Uterus (tissue), 4 donors: ENCODE measurements around the gene PCDHB6. TPM values are rescaled to one million over a fixed set of nuclear protein-coding genes. Genes with fewer than 3 reads are reported as not detected.
"Not testable (repeated sequence)": the region's sequence is repeated elsewhere in the genome, so short reads cannot be mapped to it uniquely, and the experiment has no call there.

Experiments used
- DNase-seq, 2 donors: peaks; one replicate each; pipeline ENCODE4 v3.0.0-alpha.2; 2019 to 2020
- H3K27ac ChIP-seq, 2 donors: fragments of 200-600 bp; sonication (generic); 1 replicate in 1 of 2; 2 replicates in 1 of 2; pipeline ENCODE4 v1.5.1; 2016 to 2018
- H3K27me3 ChIP-seq, 2 donors: fragments of 200-600 bp; sonication (generic); one replicate each; pipeline ENCODE4 v1.5.1; 2018 to 2019; ENCODE audit warnings: control low read depth in 1 of 2
- H3K36me3 ChIP-seq, 2 donors: fragments of 200-600 bp; sonication (generic); one replicate each; pipeline ENCODE4 v1.5.1; 2019; ENCODE audit warnings: control low read depth in 1 of 2
- H3K4me1 ChIP-seq, 2 donors: fragments of 200-600 bp; sonication (generic); one replicate each; pipeline ENCODE4 v1.5.1; 2018 to 2019; ENCODE audit warnings: control low read depth in 1 of 2
- H3K4me3 ChIP-seq, 2 donors: fragments of 200-600 bp; sonication (generic); 1 replicate in 1 of 2; 2 replicates in 1 of 2; pipeline ENCODE4 v1.5.1; 2018 to 2019; ENCODE audit warnings: mild to moderate bottlenecking in 1 of 2
- H3K9me3 ChIP-seq, 2 donors: fragments of 200-600 bp; sonication (generic); one replicate each; pipeline ENCODE4 v1.5.1; 2019; ENCODE audit warnings: control low read depth in 1 of 2
- POLR2A ChIP-seq, 2 donors: fragments of 450-650 bp; IDR thresholded peaks; one replicate each; pipeline ENCODE4 v1.6.1; 2016; ENCODE audit warnings: antibody characterized with exemption in 2 of 2, mild to moderate bottlenecking in 1 of 2, moderate library complexity in 1 of 2
- intact Hi-C: fragments of 100-400 bp; cut with DNase I; formaldehyde crosslinking; loops from one replicate; pipeline ENCODE4 v1.15.1; 2023; ENCODE audit warnings: low total_unique reads
- total RNA-seq, 4 donors: library from RNA; depleted of rRNA in 3 of 4; stranded (reverse); fragments of >200 nt in 3 of 4; gene quantifications; one replicate each; pipeline versions ENCODE4 v1.1.0 to v1.2.4, GENCODE V29; 2014 to 2023
- TF ChIP-seq, protein P1 (sequence below), 4 experiments: fragments of 200-600 bp in 2 of 4; fragments of 450-650 bp in 2 of 4; sonication (generic) in 2 of 4; IDR thresholded peaks; one replicate each; pipeline ENCODE4 v1.5.1; 2016 to 2019; ENCODE audit warnings: antibody characterized with exemption in 4 of 4, mild to moderate bottlenecking in 2 of 4, moderate library complexity in 1 of 4
- donor health status: DM: yes; HTN: yes; CAD: no.

The PCDHB6 gene
- 1 to 10 TPM in 3 of 4 donors, under 1 TPM in 1; 0.51 to 4.2 (median 1.7) TPM for total RNA-seq

DNA sequence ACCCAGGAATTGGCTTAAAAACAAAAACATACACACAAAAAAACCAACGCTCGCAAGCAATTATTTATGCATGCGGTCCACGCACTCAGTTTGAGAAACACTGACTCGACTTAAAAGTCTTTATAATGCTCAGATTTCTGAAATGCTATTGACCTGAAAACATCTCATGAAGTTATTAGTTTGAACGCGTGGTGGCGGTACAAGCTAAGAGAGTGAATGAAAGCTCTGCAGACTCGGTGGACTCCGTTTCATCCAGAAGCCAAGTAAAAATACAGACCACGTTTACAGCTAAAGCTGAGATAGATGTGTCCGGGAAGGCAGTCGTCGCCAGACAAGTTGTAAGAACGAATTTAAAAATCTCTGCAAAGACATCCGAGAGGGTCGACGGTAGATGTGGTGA is at the start of gene PCDHB6:
Gene PCDHB6, plus strand, starts transcription at position 246 of the 400 bp plus-strand sequence. CDS start 201 bp downstream, outside the sequence.
- Histone ChIP-seq H3K27me3 (no peaks in the 10 kb centered on the region), H3K4me3 (no peak within 1 kb of the TSS), H3K4me1 (no peaks in the 10 kb centered on the region), H3K9me3 (peaks cover 0 to 44% of the 10 kb centered on the region in 2 donors), H3K36me3 (no peaks in the 10 kb centered on the region), H3K27ac (no peak within 1 kb of the TSS)
- no peak for DNase-seq
- TF ChIP-seq POLR2A (IDR thresholded peaks at IDR 0.05): no peak
- TF ChIP-seq, protein P1, sequence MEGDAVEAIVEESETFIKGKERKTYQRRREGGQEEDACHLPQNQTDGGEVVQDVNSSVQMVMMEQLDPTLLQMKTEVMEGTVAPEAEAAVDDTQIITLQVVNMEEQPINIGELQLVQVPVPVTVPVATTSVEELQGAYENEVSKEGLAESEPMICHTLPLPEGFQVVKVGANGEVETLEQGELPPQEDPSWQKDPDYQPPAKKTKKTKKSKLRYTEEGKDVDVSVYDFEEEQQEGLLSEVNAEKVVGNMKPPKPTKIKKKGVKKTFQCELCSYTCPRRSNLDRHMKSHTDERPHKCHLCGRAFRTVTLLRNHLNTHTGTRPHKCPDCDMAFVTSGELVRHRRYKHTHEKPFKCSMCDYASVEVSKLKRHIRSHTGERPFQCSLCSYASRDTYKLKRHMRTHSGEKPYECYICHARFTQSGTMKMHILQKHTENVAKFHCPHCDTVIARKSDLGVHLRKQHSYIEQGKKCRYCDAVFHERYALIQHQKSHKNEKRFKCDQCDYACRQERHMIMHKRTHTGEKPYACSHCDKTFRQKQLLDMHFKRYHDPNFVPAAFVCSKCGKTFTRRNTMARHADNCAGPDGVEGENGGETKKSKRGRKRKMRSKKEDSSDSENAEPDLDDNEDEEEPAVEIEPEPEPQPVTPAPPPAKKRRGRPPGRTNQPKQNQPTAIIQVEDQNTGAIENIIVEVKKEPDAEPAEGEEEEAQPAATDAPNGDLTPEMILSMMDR (IDR thresholded peaks at IDR 0.05): no peak
- intact Hi-C loops: no loop called here

DNA sequence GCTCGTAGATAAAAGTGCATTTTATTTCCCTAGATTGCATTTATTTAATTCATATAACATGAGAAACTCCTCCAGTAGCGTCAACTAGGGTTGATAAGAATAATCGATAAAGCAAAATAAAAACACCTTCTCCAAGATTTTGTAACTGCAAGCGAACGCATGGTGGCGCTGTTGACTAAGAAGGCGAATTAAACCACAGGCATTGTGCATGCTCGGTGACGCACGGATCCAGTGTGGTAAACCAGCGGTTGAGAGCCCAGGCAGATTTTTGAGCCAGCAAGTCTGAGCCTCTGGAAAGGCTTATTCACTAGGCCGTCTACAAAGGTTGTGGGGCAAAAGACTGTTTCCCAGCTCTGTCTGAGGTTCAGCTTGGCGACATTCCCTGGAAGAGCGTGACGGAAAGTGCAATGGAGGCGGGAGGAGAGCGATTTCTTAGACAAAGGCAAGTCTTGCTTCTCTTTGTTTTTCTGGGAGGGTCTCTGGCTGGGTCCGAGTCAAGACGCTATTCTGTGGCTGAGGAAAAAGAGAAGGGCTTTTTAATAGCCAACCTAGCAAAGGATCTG is 49.5 kb upstream of the PCDHB6 start, which contains the start of gene PCDHB3:
Gene PCDHB3, plus strand, starts transcription at position 231 of the 563 bp plus-strand sequence. Its CDS starts 177 bp downstream, at position 408.
- H3K4me1 ChIP-seq: no peaks in the 10 kb centered on the region
- H3K9me3 ChIP-seq: peaks cover 0 to 27% of the 10 kb centered on the region in 2 donors
- H3K27me3 ChIP-seq: no peaks in the 10 kb centered on the region
- intact Hi-C loops: no loop called here
- no peak for TF ChIP-seq POLR2A (IDR thresholded peaks at IDR 0.05)
- TF ChIP-seq, protein P1 (IDR thresholded peaks at IDR 0.05): peak in 3 of 4 experiments; percentile 0 to 25 (median 16)
- peak within 1 kb of the TSS in 1 of 2 donors; percentile 4 for H3K4me3 ChIP-seq
- H3K36me3 ChIP-seq: no peaks in the 10 kb centered on the region
- H3K27ac ChIP-seq: no peak within 1 kb of the TSS
- DNase-seq: peak in 1 of 2 donors; percentile 36

GRCh38 chr5:141101059-141101458 is 48.8 kb upstream of the PCDHB6 start:
- no peaks in the 10 kb centered on the region for H3K36me3 ChIP-seq
- peaks cover 0 to 27% of the 10 kb centered on the region in 2 donors for H3K9me3 ChIP-seq
- H3K4me3 ChIP-seq: peak overlapping the region in 1 of 2 donors; percentile 4
- no peaks in the 10 kb centered on the region for H3K4me1 ChIP-seq
- intact Hi-C loops: no loop called here
- H3K27ac ChIP-seq: no peak overlapping the region
- no peaks in the 10 kb centered on the region for H3K27me3 ChIP-seq
- no peak for DNase-seq
- TF ChIP-seq, protein P1 (IDR thresholded peaks at IDR 0.05): no peak
- no peak for TF ChIP-seq POLR2A (IDR thresholded peaks at IDR 0.05)

DNA sequence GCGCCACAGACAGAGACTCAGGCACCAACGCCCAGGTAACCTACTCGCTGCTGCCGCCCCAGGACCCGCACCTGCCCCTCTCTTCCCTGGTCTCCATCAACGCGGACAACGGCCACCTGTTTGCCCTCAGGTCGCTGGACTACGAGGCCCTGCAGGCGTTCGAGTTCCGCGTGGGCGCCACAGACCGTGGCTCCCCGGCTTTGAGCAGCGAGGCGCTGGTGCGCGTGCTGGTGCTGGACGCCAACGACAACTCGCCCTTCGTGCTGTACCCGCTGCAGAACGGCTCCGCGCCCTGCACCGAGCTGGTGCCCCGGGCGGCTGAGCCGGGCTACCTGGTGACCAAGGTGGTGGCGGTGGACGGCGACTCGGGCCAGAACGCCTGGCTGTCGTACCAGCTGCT is 47.8 kb upstream of the PCDHB6 start:
- DNase-seq, H3K4me3 ChIP-seq, H3K36me3 ChIP-seq, H3K4me1 ChIP-seq, intact Hi-C loops, H3K27me3 ChIP-seq, H3K27ac ChIP-seq: not testable (repeated sequence)
- peaks cover 0 to 26% of the 10 kb centered on the region in 2 donors for H3K9me3 ChIP-seq

GRCh38 chr5:141102471-141102870 is 47.4 kb upstream of the PCDHB6 start:
- H3K4me3 ChIP-seq, intact Hi-C loops, H3K27ac ChIP-seq, H3K27me3 ChIP-seq, H3K36me3 ChIP-seq, H3K4me1 ChIP-seq, DNase-seq: not testable (repeated sequence)
- H3K9me3 ChIP-seq: peaks cover 0 to 22% of the 10 kb centered on the region in 2 donors

- H3K9me3 ChIP-seq: peaks cover 0 to 11% of the 10 kb centered on the region in 2 donors
- H3K27ac ChIP-seq: no peak overlapping the region
Observed at GRCh38 chr5:141105350-141105749, 44.5 kb upstream of the PCDHB6 start.

More at GRCh38 chr5:141105350-141105749, 44.5 kb upstream of the PCDHB6 start:
- intact Hi-C loops: no loop called here
- no peaks in the 10 kb centered on the region for H3K27me3 ChIP-seq
- DNase-seq: no peak
- TF ChIP-seq, protein P1 (IDR thresholded peaks at IDR 0.05): no peak
- no peak for TF ChIP-seq POLR2A (IDR thresholded peaks at IDR 0.05)
- H3K36me3 ChIP-seq: no peaks in the 10 kb centered on the region
- no peaks in the 10 kb centered on the region for H3K4me1 ChIP-seq
- H3K4me3 ChIP-seq: no peak overlapping the region
